IMR-90 (cell line): ENCODE data around the gene UROD. TPM values are rescaled to one million over a fixed set of nuclear protein-coding genes. Genes with fewer than 3 reads are reported as not detected.

Experiments
- ATAC-seq: fragments of 200-7000 bp; cut with Tn5 transposase; 2 replicates; pipeline ENCODE4 v1.9.1; 2020; ENCODE audit warnings: low read depth, mild to moderate bottlenecking, moderate library complexity
- BruUV-seq: library from RNA; stranded (reverse); fragments of 400-500 nt; replicated peaks from 2 replicates; lab custom pipeline; 2021; lab: Mats Ljungman, UMichigan
- CTCF ChIA-PET: fragments of 300-600 bp; formaldehyde crosslinking; extraction: SDS; loops from one replicate; lab custom pipeline; 2021; ENCODE audit warnings: antibody characterized with exemption; lab: Yijun Ruan, JAX
- POLR2A ChIA-PET: fragments of 300-600 bp; sonication (Branson Sonifier 250); formaldehyde crosslinking; loops from one replicate; lab custom pipeline; 2022; ENCODE audit warnings: antibody characterized with exemption; ENCODE audit not compliant: unreplicated experiment; lab: Charles Lee
- DNase-seq: peaks from one replicate; pipeline ENCODE4 v3.0.0; 2013
- H2AFZ ChIP-seq: replicated peaks from 2 replicates; pipeline ENCODE3; 2013; ENCODE audit warnings: low read length, mild to moderate bottlenecking; ENCODE audit not compliant: poor library complexity
- H2AK5ac ChIP-seq: 2 replicates; pipeline ENCODE4 v1.6.1; 2013; ENCODE audit warnings: low read depth, low read length, inconsistent platforms
- H2AK9ac ChIP-seq: replicated peaks from 2 replicates; pipeline ENCODE3; 2013; ENCODE audit warnings: mild to moderate bottlenecking, low read depth, low read length, moderate library complexity; ENCODE audit not compliant: poor library complexity
- H2BK120ac ChIP-seq: 2 replicates; pipeline ENCODE4 v1.6.1; 2013; ENCODE audit warnings: low read depth, low read length, inconsistent platforms
- H2BK15ac ChIP-seq: 3 replicates; pipeline ENCODE4 v1.6.1; 2013; ENCODE audit warnings: low read depth, low read length, inconsistent platforms
- H2BK20ac ChIP-seq: 2 replicates; pipeline ENCODE4 v1.6.1; 2013; ENCODE audit warnings: low read depth, mild to moderate bottlenecking, inconsistent platforms, low read length, moderate library complexity
- H2BK5ac ChIP-seq: 2 replicates; pipeline ENCODE4 v1.6.1; 2013; ENCODE audit warnings: mild to moderate bottlenecking, low read depth, low read length, inconsistent platforms; ENCODE audit not compliant: poor library complexity, severe bottlenecking
- H3K14ac ChIP-seq: replicated peaks from 2 replicates; pipeline ENCODE4 v1.6.1; 2013; ENCODE audit warnings: low read depth, low read length, inconsistent platforms
- H3K18ac ChIP-seq: 2 replicates; pipeline ENCODE4 v1.6.1; 2013; ENCODE audit warnings: low read depth, low read length, control low read depth
- H3K23ac ChIP-seq: 2 replicates; pipeline ENCODE4 v1.6.1; 2013; ENCODE audit warnings: low read depth, low read length, inconsistent platforms
- H3K27ac ChIP-seq: 2 replicates; pipeline ENCODE4 v1.5.1; 2013; ENCODE audit warnings: mild to moderate bottlenecking, control low read depth, low read length; ENCODE audit not compliant: insufficient read depth
- H3K27me3 ChIP-seq: 2 replicates; pipeline ENCODE4 v1.6.1; 2013; ENCODE audit warnings: low read length; ENCODE audit not compliant: control insufficient read depth, insufficient read depth
- H3K36me3 ChIP-seq: 2 replicates; pipeline ENCODE4 v1.6.1; 2013; ENCODE audit warnings: low read length, mixed read lengths; ENCODE audit not compliant: control insufficient read depth, insufficient read depth
- H3K4ac ChIP-seq: 2 replicates; pipeline ENCODE4 v1.6.1; 2013; ENCODE audit warnings: low read depth, low read length, inconsistent platforms
- H3K4me1 ChIP-seq: 2 replicates; pipeline ENCODE4 v1.6.1; 2013; ENCODE audit warnings: low read length, mixed read lengths; ENCODE audit not compliant: control insufficient read depth, insufficient read depth
- H3K4me2 ChIP-seq: 2 replicates; pipeline ENCODE4 v1.6.1; 2013; ENCODE audit warnings: low read depth, mild to moderate bottlenecking, control low read depth, low read length, moderate library complexity
- H3K4me3 ChIP-seq: 2 replicates; pipeline ENCODE4 v1.5.1; 2013; ENCODE audit warnings: low read depth, mild to moderate bottlenecking, control low read depth, low read length, moderate library complexity; ENCODE audit not compliant: insufficient read depth
- H3K56ac ChIP-seq: 2 replicates; pipeline ENCODE4 v1.6.1; 2013; ENCODE audit warnings: low read length, inconsistent platforms; ENCODE audit not compliant: insufficient read depth; ENCODE audit errors: extremely low read depth
- H3K79me1 ChIP-seq, 2 experiments: 2 replicates each; pipeline ENCODE4 v1.6.1; 2013; ENCODE audit warnings: low read length in 2 of 2, inconsistent platforms in 1 of 2, low read depth in 1 of 2
- H3K9ac ChIP-seq: 2 replicates; pipeline ENCODE4 v1.6.1; 2013; ENCODE audit warnings: low read depth, low read length, control low read depth
- H3K9me1 ChIP-seq: 2 replicates; pipeline ENCODE4 v1.6.1; 2013; ENCODE audit warnings: low read length, inconsistent platforms; ENCODE audit not compliant: insufficient read depth
- H3K9me3 ChIP-seq: 2 replicates; pipeline ENCODE4 v1.6.1; 2013; ENCODE audit warnings: low read length; ENCODE audit not compliant: control insufficient read depth, insufficient read depth
- H4K20me1 ChIP-seq: 2 replicates; pipeline ENCODE4 v1.6.1; 2013; ENCODE audit warnings: low read length, inconsistent platforms; ENCODE audit not compliant: insufficient read depth
- H4K5ac ChIP-seq: 2 replicates; pipeline ENCODE4 v1.6.1; 2013; ENCODE audit warnings: mild to moderate bottlenecking, low read depth, low read length, control low read depth
- H4K8ac ChIP-seq, 2 experiments: 2 replicates each; pipeline ENCODE4 v1.6.1; 2013; ENCODE audit warnings: low read depth in 2 of 2, low read length in 2 of 2, control low read depth in 1 of 2, inconsistent platforms in 1 of 2
- H4K91ac ChIP-seq: 2 replicates; pipeline ENCODE4 v1.6.1; 2013; ENCODE audit warnings: low read depth, low read length, inconsistent platforms; ENCODE audit not compliant: insufficient read depth
- BHLHE40 ChIP-seq: fragments of 150-350 bp; IDR thresholded peaks from 2 replicates; pipeline ENCODE4 v1.6.1; 2016; ENCODE audit warnings: mild to moderate bottlenecking, low read depth, low read length
- CEBPB ChIP-seq: IDR thresholded peaks from 2 replicates; pipeline ENCODE4 v1.6.1; 2012; ENCODE audit warnings: low read depth, low read length, improper control_type of control experiment
- CHD1 ChIP-seq: IDR thresholded peaks from 2 replicates; pipeline ENCODE4 v1.6.1; 2012; ENCODE audit warnings: low read depth, low read length, improper control_type of control experiment
- CTCF ChIP-seq: conservative IDR thresholded peaks from 2 replicates; pipeline ENCODE4 v1.5.1; 2012; ENCODE audit warnings: mild to moderate bottlenecking, low read depth, low read length, improper control_type of control experiment
- ELK1 ChIP-seq: fragments of 150-350 bp; IDR thresholded peaks from 2 replicates; pipeline ENCODE4 v1.6.1; 2016; ENCODE audit warnings: low read depth, mild to moderate bottlenecking, low read length, moderate library complexity, borderline replicate concordance
- FOS ChIP-seq: fragments of 150-350 bp; IDR thresholded peaks from 2 replicates; pipeline ENCODE4 v1.6.1; 2016; ENCODE audit warnings: low read depth, low read length
- MAFK ChIP-seq: IDR thresholded peaks from 2 replicates; pipeline ENCODE4 v1.6.1; 2012; ENCODE audit warnings: low read depth, low read length, improper control_type of control experiment
- MAZ ChIP-seq: IDR thresholded peaks from 2 replicates; pipeline ENCODE4 v1.6.1; 2012; ENCODE audit warnings: low read depth, mild to moderate bottlenecking, low read length, improper control_type of control experiment, moderate library complexity, borderline replicate concordance
- MXI1 ChIP-seq: IDR thresholded peaks from 2 replicates; pipeline ENCODE4 v1.6.1; 2012; ENCODE audit warnings: low read depth, mild to moderate bottlenecking, low read length, moderate library complexity, borderline replicate concordance
- NFE2L2 ChIP-seq: fragments of 150-350 bp; IDR thresholded peaks from 2 replicates; pipeline ENCODE4 v1.6.1; 2016; ENCODE audit warnings: low read depth, mild to moderate bottlenecking, low read length
- POLR2A ChIP-seq: IDR thresholded peaks from 2 replicates; pipeline ENCODE4 v1.6.1; 2012; ENCODE audit warnings: mild to moderate bottlenecking, low read depth, low read length
- RAD21 ChIP-seq: IDR thresholded peaks from 2 replicates; pipeline ENCODE4 v1.6.1; 2012; ENCODE audit warnings: low read length, improper control_type of control experiment
- RCOR1 ChIP-seq: IDR thresholded peaks from 2 replicates; pipeline ENCODE4 v1.6.1; 2012; ENCODE audit warnings: mild to moderate bottlenecking, low read length, improper control_type of control experiment; ENCODE audit not compliant: insufficient replicate concordance
- RFX5 ChIP-seq: IDR thresholded peaks from 2 replicates; pipeline ENCODE4 v1.8.0; 2012; ENCODE audit warnings: low read depth, mild to moderate bottlenecking, low read length, moderate library complexity
- SMC3 ChIP-seq: fragments of 150-350 bp; IDR thresholded peaks from 2 replicates; pipeline ENCODE4 v1.6.1; 2016; ENCODE audit warnings: low read depth, mild to moderate bottlenecking, antibody characterized with exemption, low read length, moderate library complexity
- USF2 ChIP-seq: fragments of 150-350 bp; IDR thresholded peaks from 2 replicates; pipeline ENCODE4 v1.6.1; 2017; ENCODE audit warnings: mild to moderate bottlenecking, antibody characterized with exemption, low read length, low read depth
- WGBS, 2 experiments: methylation state at CpG; one replicate each; pipeline versions ENCODE4 v1.1.5 to v1.1.7; 2013; ENCODE audit warnings: missing lambda C conversion rate in 2 of 2; ENCODE audit not compliant: insufficient read length in 1 of 2; ENCODE audit errors: extremely low coverage in 2 of 2; 5-methylcytosine and 5-hydroxymethylcytosine counted together
- dilution Hi-C: fragments of 300-500 bp; cut with HindIII; formaldehyde crosslinking; loops from one replicate; pipeline ENCODE4 v1.14.3; 2018; ENCODE audit warnings: low sequenced_read_pairs; ENCODE audit not compliant: unreplicated experiment
- in situ Hi-C: fragments of 300-500 bp; cut with MboI; formaldehyde crosslinking; loops from 3 replicates; pipeline ENCODE4 v1.14.3; 2019; ENCODE audit warnings: low sequenced_read_pairs, inconsistent platforms, mixed read lengths
- intact Hi-C: fragments of 100-400 bp; cut with micrococcal nuclease; formaldehyde crosslinking; loops from 2 replicates; pipeline ENCODE4 v1.10.0; 2022
- polyA plus RNA-seq, 3 experiments: library from polyadenylated mRNA; depleted of rRNA; stranded (reverse); fragments of >200 nt; gene quantifications; 2 replicates each; pipeline ENCODE4 v1.2.3, GENCODE V29; 2012; ENCODE audit warnings: low replicate concordance in 1 of 3
- total RNA-seq: library from RNA; depleted of rRNA; stranded (reverse); fragments of >200 nt; gene quantifications from 2 replicates; pipeline ENCODE4 v1.2.3, GENCODE V29; 2012

Gene UROD
- total and polyA plus RNA-seq, 2 of the 4 experiments (the other 2 are of a cell fraction): 220 to 224 TPM

- H2BK15ac ChIP-seq: no peak overlapping the region
- no peak overlapping the region for H2AK5ac ChIP-seq
- ChIA-PET POLR2A (interaction anchor here (0.6 kb wide), 1 partner anchor 9 kb away, joined by 3 read pairs; no protein-coding TSS in a partner anchor), CTCF (interaction anchor here (1.0 kb wide), 1 partner anchor 171 kb away, joined by 4 read pairs; no protein-coding TSS in a partner anchor)
- no CpG with 5 or more reads among the region's 1 CpG for WGBS, 2 experiments
- dilution Hi-C loops (no loop called here), in situ Hi-C loops (no loop called here), intact Hi-C loops (no loop called here)
- H3K23ac ChIP-seq: no peak overlapping the region
- DNase-seq: no peak
- ATAC-seq: no peak
- TF ChIP-seq NFE2L2 (no peak), BHLHE40 (no peak), CEBPB (no peak), FOS (no peak), SMC3 (no peak), MAFK (no peak), CTCF (no peak), ELK1 (no peak), MXI1 (no peak), MAZ (no peak), RAD21 (no peak), RCOR1 (no peak), USF2 (no peak), CHD1 (no peak), RFX5 (no peak), POLR2A (no peak)
- H3K4ac ChIP-seq: no peak overlapping the region
- no peaks in the 10 kb centered on the region; the same call in 1 of the 2 replicates for H3K9me1 ChIP-seq
- no peak overlapping the region for H2AK9ac ChIP-seq
- H4K20me1 ChIP-seq: no peaks in the 10 kb centered on the region
- H3K14ac ChIP-seq: no peak overlapping the region
- no peaks in the 10 kb centered on the region for H3K27me3 ChIP-seq
- no peak overlapping the region for H2BK120ac ChIP-seq
- H2BK5ac ChIP-seq: no peak overlapping the region
- H3K79me1 ChIP-seq: peaks cover 7 to 28% of the 10 kb centered on the region in 2 experiments
- H3K18ac ChIP-seq: no peak overlapping the region
- no peak overlapping the region for H3K56ac ChIP-seq
- peaks cover 2% of the 10 kb centered on the region; the same call in 1 of the 2 replicates for H3K4me1 ChIP-seq
- no peak overlapping the region for H4K8ac ChIP-seq
- H2BK20ac ChIP-seq: no peak overlapping the region
- H3K9me3 ChIP-seq: no peaks in the 10 kb centered on the region
- no peak overlapping the region for H3K4me3 ChIP-seq
- H2AFZ ChIP-seq: no peak overlapping the region
- H3K27ac ChIP-seq: no peak overlapping the region
- no peak overlapping the region for H4K5ac ChIP-seq
- H3K9ac ChIP-seq: no peak overlapping the region
- H4K91ac ChIP-seq: no peak overlapping the region
- BruUV-seq: no TSS peak
- no peak overlapping the region for H3K4me2 ChIP-seq
- H3K36me3 ChIP-seq: no peaks in the 10 kb centered on the region
Measured at GRCh38 chr1:44964396-44964795, 47.7 kb upstream of the UROD start.
